Vagina (tissue), 2 donors: ENCODE measurements around the gene PROX1.

Experiments
- CTCF ChIP-seq, 3 experiments: fragments of 450-650 bp in 2 of 3; fragments of 200-600 bp in 1 of 3; sonication (generic) in 1 of 3; IDR thresholded peaks; one replicate each; pipeline ENCODE4 v1.5.1; 2017 to 2019; ENCODE audit warnings: antibody characterized with exemption in 3 of 3, mild to moderate bottlenecking in 2 of 3, moderate library complexity in 2 of 3
- POLR2A ChIP-seq, 2 donors: fragments of 450-650 bp; IDR thresholded peaks; one replicate each; pipeline ENCODE4 v1.6.1; 2017; ENCODE audit warnings: antibody characterized with exemption in 2 of 2, mild to moderate bottlenecking in 2 of 2, moderate library complexity in 2 of 2
- POLR2AphosphoS5 ChIP-seq, 2 donors: sonication (generic); formaldehyde crosslinking; IDR thresholded peaks; one replicate each; pipeline ENCODE4 v1.9.0; 2017; ENCODE audit warnings: antibody characterized with exemption in 2 of 2, mild to moderate bottlenecking in 2 of 2, low read depth in 1 of 2; ENCODE audit not compliant: insufficient read depth in 1 of 2

DNA sequence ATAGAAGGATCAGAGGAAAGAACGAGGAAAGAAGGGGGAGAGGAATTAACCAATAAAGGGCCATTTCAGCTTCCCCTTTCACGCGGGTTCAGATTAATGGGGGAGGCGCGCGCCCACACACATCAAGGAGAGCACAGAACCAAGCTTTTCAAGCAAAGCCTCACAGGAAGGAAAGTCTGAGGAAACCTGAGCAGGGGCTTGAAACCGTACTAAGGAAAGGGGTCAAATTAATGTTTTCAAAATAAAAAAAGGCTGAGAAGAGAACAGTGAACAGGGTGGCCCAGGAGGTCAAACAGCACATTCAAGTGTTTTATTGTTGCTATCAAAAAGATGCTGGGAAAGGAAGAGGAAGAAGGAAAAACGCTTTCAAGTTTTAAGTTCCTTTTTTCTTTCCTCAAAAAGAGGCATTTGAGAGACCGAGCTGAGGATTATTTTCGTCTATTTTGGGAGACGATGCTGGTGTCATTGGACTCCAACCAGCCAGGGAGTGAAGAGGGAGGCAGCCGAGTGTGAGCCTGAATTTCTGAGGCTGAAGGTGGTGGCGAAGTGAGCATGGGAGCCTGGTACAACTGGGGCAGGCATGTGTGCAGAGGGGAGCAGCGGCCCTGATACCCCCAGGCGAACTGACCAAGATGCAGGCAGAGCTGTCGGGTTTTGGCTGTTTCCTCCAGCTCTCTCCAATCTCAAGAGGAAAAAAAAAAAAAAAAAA lies 88.4 kb downstream of the PROX1 start:
- TF ChIP-seq CTCF (IDR thresholded peaks at IDR 0.05) (no peak), POLR2A (IDR thresholded peaks at IDR 0.05) (no peak), POLR2AphosphoS5 (IDR thresholded peaks at IDR 0.05; ENCODE audit: insufficient read depth in 1 of 2, low read depth in 1 of 2) (no peak)
